Coronary artery (tissue), 2 donors: Measurements from ENCODE around the gene PLEKHM1.

Experiments used
- DNase-seq: peaks from one replicate; pipeline ENCODE4 v3.0.0-alpha.2; 2017; ENCODE audit warnings: low spot score
- H3K27ac ChIP-seq, 2 donors: fragments of 200-600 bp; sonication (generic); one replicate each; pipeline ENCODE4 v1.5.1; 2016 to 2019
- H3K4me3 ChIP-seq: fragments of 200-600 bp; sonication (generic); 2 replicates; pipeline ENCODE4 v1.5.1; 2016; ENCODE audit warnings: mild to moderate bottlenecking, moderate library complexity
- CTCF ChIP-seq: fragments of 200-600 bp; sonication (generic); IDR thresholded peaks from one replicate; pipeline ENCODE4 v1.5.1; 2019; ENCODE audit warnings: antibody characterized with exemption

PLEKHM1 gene

GRCh38 chr17:45398800-45399199 lies 91.7 kb downstream of the PLEKHM1 start:
- DNase-seq = no peak
- H3K4me3 ChIP-seq = no peak overlapping the region
- no peak for TF ChIP-seq CTCF
- H3K27ac ChIP-seq = no peak overlapping the region

DNA sequence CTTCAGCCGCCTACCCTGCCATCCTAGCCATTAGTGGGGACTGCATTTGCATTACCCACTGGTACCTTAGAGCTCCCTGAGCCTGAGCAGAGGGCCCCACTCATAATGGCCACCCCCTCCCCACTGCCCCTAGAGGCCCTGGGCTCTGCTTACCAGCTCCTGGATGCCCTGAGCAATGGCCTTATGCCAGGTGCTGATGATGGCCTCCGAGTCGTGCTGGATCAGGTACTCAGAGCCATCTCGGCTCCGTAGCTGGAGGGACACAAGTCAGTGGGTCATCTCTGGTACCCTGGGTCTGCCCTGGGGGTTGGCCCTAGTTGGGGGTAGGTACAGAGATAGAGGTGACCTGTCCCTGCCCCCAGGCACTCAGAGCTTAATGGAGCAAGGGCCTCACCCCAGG lies 92.7 kb downstream of the PLEKHM1 start:
- DNase-seq = no peak
- H3K27ac ChIP-seq = no peak overlapping the region
- TF ChIP-seq CTCF = no peak
- no peak overlapping the region for H3K4me3 ChIP-seq

- TF ChIP-seq CTCF = no peak
- DNase-seq = no peak
These were observed 93.9 kb downstream of the PLEKHM1 start for GRCh38 chr17:45396496-45397205.

DNA sequence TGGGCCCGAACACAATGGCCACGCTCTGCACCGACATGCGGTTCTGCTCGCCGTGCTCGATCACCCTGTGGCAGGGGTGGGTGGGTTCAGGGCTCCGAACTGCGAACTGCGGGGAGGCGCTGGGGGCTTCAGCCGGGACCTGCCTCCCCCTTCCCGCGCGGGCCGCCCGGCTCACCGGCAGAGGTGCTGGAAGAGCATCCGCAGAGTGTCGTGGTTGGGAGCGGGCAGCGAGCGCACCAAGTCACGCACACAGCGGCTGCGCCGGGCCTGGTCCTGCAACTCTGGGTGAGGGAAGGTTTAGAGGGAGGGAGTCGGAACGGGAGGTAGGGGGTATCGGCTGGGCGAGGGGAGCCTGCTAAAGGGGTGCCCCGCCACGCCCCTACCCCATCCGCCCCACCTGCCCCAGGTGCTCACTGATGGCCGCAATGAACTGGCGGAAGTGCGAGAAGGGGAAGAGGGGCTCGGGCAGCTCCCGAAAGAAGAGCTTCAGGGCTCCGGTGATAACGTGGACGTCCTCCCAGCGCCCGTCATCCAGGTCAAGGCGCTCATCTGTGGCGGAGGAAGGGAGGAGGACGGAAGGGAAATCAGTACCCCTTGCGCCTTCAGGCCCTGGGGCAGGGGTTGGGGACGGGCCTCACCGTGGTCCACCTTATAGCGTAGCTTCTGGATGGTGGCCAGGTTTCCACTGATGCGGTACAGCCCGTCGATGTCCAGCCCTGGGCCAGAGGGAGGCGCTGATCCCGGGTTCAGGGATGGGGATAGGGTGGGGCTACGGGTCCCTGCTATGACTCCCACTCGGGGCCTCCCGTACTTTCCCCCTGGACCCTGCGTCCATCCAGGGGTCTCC lies 94.7 kb downstream of the PLEKHM1 start:
- H3K27ac ChIP-seq = no peak overlapping the region
- TF ChIP-seq CTCF = no peak
- no peak for DNase-seq
- H3K4me3 ChIP-seq = peak overlapping the region; percentile 62

More at GRCh38 chr17:45396496-45397205, 93.9 kb downstream of the PLEKHM1 start:
- H3K4me3 ChIP-seq = no peak overlapping the region
- no peak overlapping the region for H3K27ac ChIP-seq

- peak; percentile 49 for TF ChIP-seq CTCF
These were observed 95.5 kb downstream of the PLEKHM1 start for GRCh38 chr17:45394913-45395568.

DNA sequence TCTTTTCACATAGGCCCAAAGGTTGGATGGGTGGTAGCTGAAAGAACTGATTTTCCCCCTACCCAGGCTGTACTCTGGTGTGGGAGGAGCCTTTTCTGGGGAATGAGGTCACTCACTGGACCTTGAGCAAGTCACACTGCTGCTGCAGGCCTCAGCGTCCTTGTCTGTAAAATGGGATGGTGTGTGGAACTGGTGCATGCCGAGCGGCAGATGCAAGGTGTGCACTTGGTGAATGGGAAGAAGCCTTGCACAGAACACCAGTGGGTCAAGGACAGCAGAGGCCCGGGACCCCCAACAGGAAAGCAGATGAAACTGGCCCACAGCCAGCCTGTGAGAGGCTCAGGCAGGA lies 96.0 kb downstream of the PLEKHM1 start:
- no peak overlapping the region for H3K27ac ChIP-seq
- no peak for DNase-seq
- H3K4me3 ChIP-seq = no peak overlapping the region
- TF ChIP-seq CTCF = no peak

More at GRCh38 chr17:45394913-45395568, 95.5 kb downstream of the PLEKHM1 start:
- Histone ChIP-seq H3K27ac (no peak overlapping the region), H3K4me3 (peak overlapping the region; percentile 62)
- DNase-seq = no peak
